Keratinocyte (primary cell): ENCODE measurements around the gene EMCN. TPM values are rescaled to one million over a fixed set of nuclear protein-coding genes. Genes with fewer than 3 reads are reported as not detected.

Experiments
- DNase-seq: peaks from one replicate; pipeline ENCODE4 v3.0.0-alpha.2; 2011; ENCODE audit warnings: low read depth, missing footprints, low spot score
- FAIRE-seq: peaks from 2 replicates; lab custom pipeline; 2011; peaks lifted over from hg19 to GRCh38; lab: Jason Lieb, UNC
- H2AFZ ChIP-seq: 2 replicates; pipeline ENCODE4 v1.6.0; 2012; ENCODE audit warnings: low read length, control low read depth, inconsistent platforms; ENCODE audit not compliant: control insufficient read depth
- H3K27ac ChIP-seq: 2 replicates; pipeline ENCODE4 v1.5.1; 2011; ENCODE audit warnings: low read length; ENCODE audit not compliant: control insufficient read depth, insufficient read depth
- H3K27me3 ChIP-seq: 3 replicates; pipeline ENCODE4 v1.6.0; 2011; ENCODE audit warnings: low read length; ENCODE audit not compliant: control insufficient read depth, insufficient read depth; ENCODE audit errors: extremely low read depth
- H3K36me3 ChIP-seq, 2 experiments: 2 replicates in 1 of 2; 3 replicates in 1 of 2; pipeline ENCODE4 v1.5.1; 2011; ENCODE audit warnings: low read length in 2 of 2, mild to moderate bottlenecking in 1 of 2; ENCODE audit not compliant: control insufficient read depth in 2 of 2, insufficient read depth in 2 of 2; ENCODE audit errors: extremely low read depth in 1 of 2
- H3K4me1 ChIP-seq: 3 replicates; pipeline ENCODE4 v1.5.1; 2011; ENCODE audit warnings: low read length; ENCODE audit not compliant: control insufficient read depth, insufficient read depth; ENCODE audit errors: extremely low read depth
- H3K4me2 ChIP-seq: 3 replicates; pipeline ENCODE4 v1.6.0; 2011; ENCODE audit warnings: low read depth, low read length; ENCODE audit not compliant: control insufficient read depth, insufficient read depth; ENCODE audit errors: extremely low read depth
- H3K4me3 ChIP-seq, 3 experiments: fragments of 200-600 bp in 1 of 3; sonication (generic) in 1 of 3; 2 replicates in 2 of 3; 3 replicates in 1 of 3; pipeline ENCODE4 v1.5.1; 2011 to 2016; ENCODE audit warnings: low read length in 3 of 3, mild to moderate bottlenecking in 3 of 3, control low read depth in 2 of 3, inconsistent platforms in 1 of 3, low read depth in 1 of 3, mixed read lengths in 1 of 3, mixed run types in 1 of 3, moderate library complexity in 1 of 3; ENCODE audit not compliant: control insufficient read depth in 2 of 3, insufficient read depth in 2 of 3; ENCODE audit errors: extremely low read depth in 1 of 3
- H3K79me2 ChIP-seq: 2 replicates; pipeline ENCODE4 v1.6.0; 2012; ENCODE audit warnings: low read length; ENCODE audit not compliant: control insufficient read depth, insufficient read depth
- H3K9ac ChIP-seq: 3 replicates; pipeline ENCODE4 v1.6.0; 2011; ENCODE audit warnings: low read length; ENCODE audit not compliant: control insufficient read depth, insufficient read depth; ENCODE audit errors: extremely low read depth
- H3K9me1 ChIP-seq: 3 replicates; pipeline ENCODE4 v1.6.0; 2011; ENCODE audit warnings: low read length; ENCODE audit not compliant: control insufficient read depth, insufficient read depth; ENCODE audit errors: extremely low read depth
- H3K9me3 ChIP-seq: 2 replicates; pipeline ENCODE4 v1.5.1; 2012; ENCODE audit warnings: low read depth, low read length; ENCODE audit not compliant: control insufficient read depth
- H4K20me1 ChIP-seq: 3 replicates; pipeline ENCODE4 v1.6.0; 2011; ENCODE audit warnings: low read length; ENCODE audit not compliant: control insufficient read depth, insufficient read depth; ENCODE audit errors: extremely low read depth
- CTCF ChIP-seq, 3 experiments: IDR thresholded peaks in 1 of 3; conservative IDR thresholded peaks in 1 of 3; optimal IDR thresholded peaks in 1 of 3; 2 replicates in 2 of 3; 3 replicates in 1 of 3; pipeline versions ENCODE3 to v1.5.1; 2011; ENCODE audit warnings: low read length in 3 of 3, mild to moderate bottlenecking in 3 of 3, moderate library complexity in 2 of 3, control low read depth in 1 of 3, inconsistent platforms in 1 of 3; ENCODE audit not compliant: insufficient read depth in 2 of 3; ENCODE audit errors: extremely low read depth in 1 of 3
- EZH2 ChIP-seq: IDR thresholded peaks from one replicate; pipeline ENCODE4 v1.6.1; 2012; ENCODE audit warnings: inconsistent platforms, mild to moderate bottlenecking, low read length, moderate library complexity
- dilution Hi-C: fragments of 300-500 bp; cut with MboI; formaldehyde crosslinking; loops from one replicate; pipeline ENCODE4 v1.7.0; 2020; ENCODE audit warnings: low sequenced_read_pairs; ENCODE audit not compliant: extremely low pct_ligation_motif_present
- polyA plus RNA-seq, 5 experiments: library from polyadenylated mRNA; depleted of rRNA in 3 of 5; stranded (reverse) in 3 of 5; stranded (forward) in 1 of 5; unstranded in 1 of 5; fragments of >200 nt; gene quantifications; 1 replicate in 1 of 5; 2 replicates in 3 of 5; 3 replicates in 1 of 5; pipeline versions ENCODE4 v1.2.1 to v1.2.3, GENCODE V29; 2011 to 2012; ENCODE audit warnings: missing spikeins in 2 of 5, low read depth in 1 of 5, low replicate concordance in 1 of 5

Gene EMCN
- polyA plus RNA-seq, 1 donor (not counting 4 experiments of a cell fraction or from before 2014, with no cell fraction given), result not detected

DNA sequence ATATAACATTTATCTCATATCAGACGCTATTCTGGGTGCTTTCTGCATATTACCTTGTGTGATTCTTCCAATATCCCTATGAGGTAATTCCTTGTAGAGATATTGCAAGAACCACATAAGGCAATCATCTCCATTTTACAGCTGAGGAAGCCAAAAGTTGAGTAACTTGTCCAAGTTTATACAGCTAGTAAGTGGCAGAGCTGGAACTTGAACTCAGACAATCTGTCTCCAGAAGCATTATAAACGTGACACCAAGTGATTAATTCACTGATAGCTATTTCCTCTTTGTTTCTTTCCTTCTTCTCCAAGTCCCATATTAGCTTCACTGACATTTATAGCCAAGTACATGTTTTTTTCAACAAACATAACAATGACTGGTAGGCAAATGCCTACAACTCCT, 7.3 kb downstream of the EMCN start:
- H3K9ac ChIP-seq, result no peak overlapping the region
- no peak overlapping the region for H3K27ac ChIP-seq
- FAIRE-seq (no peak), DNase-seq (no peak)
- H3K79me2 ChIP-seq, result no peaks in the 10 kb centered on the region
- peaks cover 10% of the 10 kb centered on the region for H3K4me1 ChIP-seq
- TF ChIP-seq EZH2, result no peak
- no peak for TF ChIP-seq CTCF (optimal IDR thresholded peaks at IDR 0.05 in 1 of 3, IDR thresholded peaks at IDR 0.05 in 1 of 3, conservative IDR thresholded peaks at IDR 0.05 in 1 of 3; ENCODE audit: extremely low read depth in 1 of 3, insufficient read depth in 2 of 3, low read length in 3 of 3)
- no peaks in the 10 kb centered on the region for H3K9me1 ChIP-seq
- H3K36me3 ChIP-seq, result no peaks in the 10 kb centered on the region
- dilution Hi-C loops, result no loop called here
- no peak overlapping the region for H2AFZ ChIP-seq
- no peaks in the 10 kb centered on the region for H4K20me1 ChIP-seq
- no peak overlapping the region for H3K4me3 ChIP-seq
- no peaks in the 10 kb centered on the region for H3K27me3 ChIP-seq
- H3K9me3 ChIP-seq, result no peaks in the 10 kb centered on the region
- H3K4me2 ChIP-seq, result no peak overlapping the region

DNA sequence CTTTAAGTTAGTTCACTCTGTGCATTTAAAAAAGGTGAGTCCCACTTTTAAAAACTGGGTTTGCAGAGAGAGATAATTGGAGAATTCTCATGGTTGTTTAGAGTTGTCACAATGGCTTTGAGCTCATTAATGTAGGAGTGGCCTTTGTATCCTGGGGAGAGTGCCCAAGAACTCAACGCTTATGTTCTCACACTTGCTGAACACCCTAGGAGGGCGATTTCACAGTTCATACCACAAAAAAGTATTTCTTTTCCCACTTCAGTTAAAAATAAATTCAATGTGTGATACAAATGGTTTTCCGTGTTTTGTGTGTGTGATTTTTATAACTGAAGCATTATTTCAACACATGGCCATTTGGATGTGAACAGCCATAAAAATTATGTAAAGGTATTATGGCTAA, 8.4 kb downstream of the EMCN start:
- DNase-seq (no peak), FAIRE-seq (no peak)
- H3K79me2 ChIP-seq, result no peaks in the 10 kb centered on the region
- H3K9me1 ChIP-seq, result no peaks in the 10 kb centered on the region
- no peaks in the 10 kb centered on the region for H4K20me1 ChIP-seq
- H2AFZ ChIP-seq, result no peak overlapping the region
- H3K4me3 ChIP-seq, result no peak overlapping the region
- H3K4me1 ChIP-seq, result peaks cover 7% of the 10 kb centered on the region
- dilution Hi-C loops, result no loop called here
- no peaks in the 10 kb centered on the region for H3K27me3 ChIP-seq
- no peaks in the 10 kb centered on the region for H3K36me3 ChIP-seq
- no peak for TF ChIP-seq CTCF (optimal IDR thresholded peaks at IDR 0.05 in 1 of 3, IDR thresholded peaks at IDR 0.05 in 1 of 3, conservative IDR thresholded peaks at IDR 0.05 in 1 of 3; ENCODE audit: extremely low read depth in 1 of 3, insufficient read depth in 2 of 3, low read length in 3 of 3)
- TF ChIP-seq EZH2, result no peak
- no peak overlapping the region for H3K4me2 ChIP-seq
- no peak overlapping the region for H3K9ac ChIP-seq
- no peaks in the 10 kb centered on the region for H3K9me3 ChIP-seq
- H3K27ac ChIP-seq, result no peak overlapping the region
